ENCODE data around the gene FGL2. TPM values are rescaled to one million over a fixed set of nuclear protein-coding genes. Genes with fewer than 3 reads are reported as not detected.
"Not testable (repeated sequence)": the region's sequence is repeated elsewhere in the genome, so short reads cannot be mapped to it uniquely, and the experiment has no call there.

The FGL2 gene, protein sequence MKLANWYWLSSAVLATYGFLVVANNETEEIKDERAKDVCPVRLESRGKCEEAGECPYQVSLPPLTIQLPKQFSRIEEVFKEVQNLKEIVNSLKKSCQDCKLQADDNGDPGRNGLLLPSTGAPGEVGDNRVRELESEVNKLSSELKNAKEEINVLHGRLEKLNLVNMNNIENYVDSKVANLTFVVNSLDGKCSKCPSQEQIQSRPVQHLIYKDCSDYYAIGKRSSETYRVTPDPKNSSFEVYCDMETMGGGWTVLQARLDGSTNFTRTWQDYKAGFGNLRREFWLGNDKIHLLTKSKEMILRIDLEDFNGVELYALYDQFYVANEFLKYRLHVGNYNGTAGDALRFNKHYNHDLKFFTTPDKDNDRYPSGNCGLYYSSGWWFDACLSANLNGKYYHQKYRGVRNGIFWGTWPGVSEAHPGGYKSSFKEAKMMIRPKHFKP
- 23.7 TPM for polyA plus RNA-seq

DNA sequence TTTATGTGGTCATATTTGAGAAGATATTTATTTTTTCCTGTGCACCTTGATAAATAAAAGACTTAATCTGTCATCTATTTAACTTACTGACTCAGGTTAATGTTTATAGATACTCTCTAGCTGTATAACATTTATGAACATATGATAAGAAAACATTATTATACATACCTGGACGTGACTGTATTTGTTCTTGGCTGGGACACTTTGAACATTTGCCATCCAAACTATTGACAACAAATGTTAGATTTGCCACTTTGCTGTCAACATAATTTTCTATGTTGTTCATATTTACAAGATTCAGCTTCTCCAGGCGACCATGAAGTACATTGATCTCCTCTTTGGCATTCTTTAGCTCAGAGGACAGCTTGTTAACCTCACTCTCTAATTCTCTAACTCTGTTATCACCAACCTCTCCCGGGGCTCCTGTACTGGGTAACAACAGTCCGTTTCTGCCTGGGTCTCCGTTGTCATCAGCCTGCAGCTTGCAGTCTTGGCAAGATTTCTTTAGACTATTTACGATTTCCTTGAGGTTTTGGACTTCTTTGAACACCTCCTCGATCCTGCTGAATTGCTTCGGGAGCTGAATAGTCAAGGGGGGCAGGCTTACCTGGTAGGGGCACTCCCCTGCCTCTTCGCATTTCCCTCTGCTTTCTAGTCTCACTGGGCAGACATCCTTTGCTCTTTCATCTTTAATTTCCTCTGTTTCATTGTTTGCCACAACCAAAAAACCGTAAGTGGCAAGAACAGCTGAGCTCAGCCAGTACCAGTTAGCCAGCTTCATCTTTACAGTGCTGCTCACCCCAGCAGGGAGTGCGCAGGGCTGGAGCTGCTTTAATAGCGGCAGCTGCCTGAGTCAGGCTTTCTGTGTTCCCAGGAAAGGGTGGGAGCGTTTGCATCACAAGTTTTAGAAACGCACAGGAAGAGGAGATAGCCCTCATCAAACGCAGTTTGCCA, at the start of gene FGL2:
Gene FGL2, minus strand, starts transcription at position 807 of the 954 bp plus-strand sequence. Its CDS starts 26 bp downstream, at position 781.
- Mint-ChIP-seq H3K36me3 (no peaks in the 10 kb centered on the region), H3K27ac (peak within 1 kb of the TSS; percentile 47 to 93 (median 91)), H3K9me3 (no peaks in the 10 kb centered on the region), H3K4me3 (peak within 1 kb of the TSS; percentile 79 to 96 (median 89)), H3K4me1 (peaks cover 24 to 39% (median 35%) of the 10 kb centered on the region in 3 donors), H3K27me3 (no peaks in the 10 kb centered on the region)

DNA sequence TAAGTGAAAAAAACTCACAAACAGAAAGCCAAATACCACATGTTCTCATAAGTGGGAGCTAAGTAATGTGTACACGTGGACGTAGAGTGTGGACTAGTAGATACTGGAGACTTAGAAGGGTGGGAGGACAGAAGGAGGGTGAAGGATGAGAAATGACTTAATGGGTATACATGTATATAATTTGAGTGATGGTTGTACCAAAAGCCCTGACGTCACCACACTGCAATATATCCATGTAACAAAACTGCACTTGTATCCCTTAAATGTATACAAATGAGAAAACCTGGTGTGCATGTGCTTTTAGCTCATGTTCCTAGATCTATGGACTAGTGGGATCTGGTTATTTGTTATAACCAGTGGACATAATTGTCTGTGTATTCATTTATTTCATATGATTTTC, 48.5 kb upstream of the FGL2 start:
- Mint-ChIP-seq H3K4me3 (no peak overlapping the region), H3K9me3 (no peaks in the 10 kb centered on the region), H3K4me1 (peaks cover 0 to 2% (median 0%) of the 10 kb centered on the region in 3 donors), H3K27ac (no peak overlapping the region), H3K27me3 (no peaks in the 10 kb centered on the region), H3K36me3 (peaks cover 2% of the 10 kb centered on the region)

DNA sequence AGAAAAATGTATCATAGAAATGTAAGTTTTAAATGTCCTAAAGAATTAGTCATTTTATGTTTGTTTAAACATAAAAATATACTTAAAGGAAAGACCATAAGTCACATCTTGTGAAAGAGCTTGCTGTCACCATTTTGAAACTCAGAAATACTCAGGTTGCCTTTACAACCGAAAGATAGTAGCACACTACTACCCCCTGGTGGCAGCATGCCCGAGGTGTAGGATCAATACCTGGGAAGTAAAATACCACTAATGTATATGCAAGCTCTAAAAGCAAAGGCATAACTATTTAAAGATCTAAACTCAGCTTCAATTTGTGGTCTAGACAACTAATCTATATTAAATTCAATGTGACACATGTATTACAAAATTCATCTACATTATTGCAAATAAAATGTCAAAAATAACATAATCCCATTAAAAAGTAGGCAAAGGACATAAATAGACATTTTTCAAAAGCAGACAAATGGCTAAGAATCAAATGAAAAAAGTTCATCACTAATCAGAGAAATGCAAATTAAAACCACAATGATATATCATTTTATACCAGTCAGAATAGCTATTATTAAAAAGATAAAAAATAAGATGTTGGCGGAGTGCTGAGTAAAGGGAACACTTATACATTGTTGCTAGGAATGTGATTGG, 47.7 kb upstream of the FGL2 start:
- Mint-ChIP-seq H3K36me3 (peaks cover 2% of the 10 kb centered on the region), H3K27ac (no peak overlapping the region), H3K4me1 (no peaks in the 10 kb centered on the region)

DNA sequence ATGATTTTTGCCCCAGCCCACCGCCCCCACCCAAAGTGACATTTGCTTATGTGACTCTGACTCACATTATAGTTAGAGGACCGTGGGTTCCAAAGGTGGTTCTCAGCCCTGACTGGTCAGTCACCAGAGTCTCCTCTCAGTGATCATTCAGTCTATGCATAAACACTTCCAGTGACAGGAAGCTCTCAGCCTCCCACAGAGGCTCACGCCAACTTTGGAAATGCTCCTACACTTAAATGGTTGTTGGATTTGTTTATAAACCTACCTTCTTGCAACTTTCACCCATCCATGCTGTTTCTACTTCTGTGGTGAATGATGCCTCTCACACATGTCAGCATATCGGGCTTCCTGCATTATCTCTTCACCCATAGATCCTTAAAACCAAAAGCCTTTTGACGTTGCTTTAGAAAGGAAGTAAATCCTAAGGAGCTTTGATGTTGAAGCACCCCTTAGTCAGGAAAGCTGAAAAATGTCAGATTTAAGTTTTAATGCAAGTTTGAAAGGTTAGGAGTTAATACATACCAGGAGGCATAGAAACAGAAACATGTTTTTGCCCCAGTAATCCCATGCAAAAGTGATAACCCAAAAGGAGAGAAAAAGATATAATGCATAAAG, 46.5 kb upstream of the FGL2 start:
- peaks cover 5% of the 10 kb centered on the region for H3K36me3 Mint-ChIP-seq
- no peak overlapping the region for H3K4me3 Mint-ChIP-seq
- no peaks in the 10 kb centered on the region for H3K9me3 Mint-ChIP-seq
- H3K27me3 Mint-ChIP-seq, result no peaks in the 10 kb centered on the region
- H3K27ac Mint-ChIP-seq, result peak overlapping the region in 1 of 3 donors; percentile 53
- H3K4me1 Mint-ChIP-seq, result peaks cover 0 to 2% (median 0%) of the 10 kb centered on the region in 3 donors

More for the DNA sequence above, 47.7 kb upstream of the FGL2 start:
- no peaks in the 10 kb centered on the region for H3K27me3 Mint-ChIP-seq
- H3K4me3 Mint-ChIP-seq, result no peak overlapping the region
- H3K9me3 Mint-ChIP-seq, result no peaks in the 10 kb centered on the region

DNA sequence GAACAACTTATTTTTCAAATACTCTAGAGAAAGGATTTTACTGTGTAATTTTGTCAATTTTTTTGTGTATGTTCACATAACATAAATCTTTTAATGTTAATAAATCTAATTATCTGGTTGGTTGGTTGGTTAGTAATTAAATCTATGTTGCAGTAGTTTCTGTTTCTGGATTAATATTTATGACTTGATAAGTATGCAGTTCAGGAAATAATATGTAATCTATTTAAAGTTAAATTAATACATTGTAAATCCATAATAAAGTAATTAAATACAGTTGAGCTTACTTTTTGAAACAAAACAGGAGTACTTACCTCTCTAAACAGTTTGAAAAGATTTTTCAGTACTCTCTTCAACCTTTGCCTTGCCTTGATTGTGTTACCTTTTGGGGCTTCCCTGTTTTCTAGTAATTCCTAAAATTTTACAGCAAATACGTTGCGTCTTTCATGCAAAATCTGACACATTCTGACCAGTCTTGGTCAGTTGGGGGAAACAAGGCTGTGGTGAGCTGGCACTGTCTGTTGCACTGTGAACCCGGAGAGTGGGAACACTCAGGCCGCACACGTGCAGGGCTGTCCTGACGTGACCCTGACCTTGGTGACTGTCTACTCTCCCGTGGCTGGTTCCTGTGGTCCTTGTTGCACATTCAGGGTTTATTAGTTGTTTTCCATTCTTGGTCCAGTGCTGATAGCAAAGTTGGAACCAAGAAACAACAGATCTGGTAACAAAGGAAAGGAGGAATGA, 45.6 kb upstream of the FGL2 start:
- H3K27me3 Mint-ChIP-seq, result no peaks in the 10 kb centered on the region
- no peaks in the 10 kb centered on the region for H3K9me3 Mint-ChIP-seq
- H3K27ac Mint-ChIP-seq, result no peak overlapping the region

DNA sequence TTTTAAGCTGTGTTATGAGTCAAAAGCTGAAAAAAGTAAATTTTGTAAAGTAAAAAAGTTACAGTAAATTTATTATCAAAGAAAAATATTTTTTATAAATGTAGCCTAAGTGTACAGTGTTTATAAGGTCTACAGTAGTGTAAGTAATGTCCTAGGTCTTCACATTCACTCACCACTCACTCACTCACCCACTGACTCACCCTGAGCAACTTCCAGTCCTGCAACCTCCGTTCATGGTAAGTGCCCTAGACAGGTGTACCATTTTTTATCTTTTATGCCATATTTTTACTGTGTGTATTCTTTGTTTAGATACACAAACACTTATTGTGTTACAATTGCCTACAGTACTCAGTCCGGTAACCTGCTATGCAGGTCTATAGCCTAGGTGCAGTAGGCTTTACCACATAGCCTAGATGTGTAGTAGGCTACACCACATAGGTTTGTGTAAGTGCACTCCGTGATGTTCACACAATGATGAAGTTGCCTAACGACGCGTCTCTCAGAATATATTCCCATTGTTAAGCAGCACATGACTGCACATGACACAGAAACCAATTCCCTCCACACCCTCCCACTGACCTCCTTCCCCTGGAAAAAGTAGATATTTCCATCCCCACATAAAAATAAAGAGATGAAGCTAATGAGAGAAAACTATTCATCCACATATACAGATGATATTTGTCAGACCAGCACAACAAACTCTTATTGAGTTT, 44.8 kb upstream of the FGL2 start:
- H3K4me3 Mint-ChIP-seq, result no peak overlapping the region
- peaks cover 7% of the 10 kb centered on the region for H3K36me3 Mint-ChIP-seq
- H3K27ac Mint-ChIP-seq, result no peak overlapping the region
- H3K27me3 Mint-ChIP-seq, result no peaks in the 10 kb centered on the region
- H3K4me1 Mint-ChIP-seq, result peaks cover 0 to 5% (median 3%) of the 10 kb centered on the region in 3 donors
- H3K9me3 Mint-ChIP-seq, result no peaks in the 10 kb centered on the region

More for the DNA sequence above, 45.6 kb upstream of the FGL2 start:
- Mint-ChIP-seq H3K4me1 (peaks cover 0 to 2% (median 0%) of the 10 kb centered on the region in 3 donors), H3K4me3 (no peak overlapping the region), H3K36me3 (peaks cover 5% of the 10 kb centered on the region)

DNA sequence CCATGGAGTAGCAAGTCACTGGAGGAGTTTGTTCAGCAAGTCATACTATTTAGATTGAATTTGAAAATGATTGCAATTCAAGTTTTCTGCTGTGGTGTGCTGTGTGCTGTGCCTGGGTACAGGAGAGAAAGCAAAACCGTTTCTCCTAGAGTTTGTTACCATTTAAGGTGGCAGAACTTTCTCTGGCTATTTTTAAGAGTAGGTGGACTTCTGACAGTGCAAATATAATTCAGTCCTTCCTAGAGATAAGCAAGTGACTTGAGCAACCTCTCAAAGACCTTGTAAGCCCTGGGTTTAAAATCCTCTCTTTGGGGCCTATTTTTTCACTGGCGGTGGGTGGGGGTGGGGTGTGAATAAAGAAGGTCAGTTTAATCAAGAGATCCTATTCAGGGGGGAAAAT, 42.9 kb upstream of the FGL2 start:
- Mint-ChIP-seq H3K9me3 (peaks cover 0 to 3% (median 0%) of the 10 kb centered on the region in 3 donors), H3K36me3 (peaks cover 7% of the 10 kb centered on the region), H3K4me1 (peaks cover 5 to 10% (median 9%) of the 10 kb centered on the region in 3 donors), H3K4me3 (no peak overlapping the region), H3K27ac (no peak overlapping the region), H3K27me3 (peaks cover 2% of the 10 kb centered on the region)

DNA sequence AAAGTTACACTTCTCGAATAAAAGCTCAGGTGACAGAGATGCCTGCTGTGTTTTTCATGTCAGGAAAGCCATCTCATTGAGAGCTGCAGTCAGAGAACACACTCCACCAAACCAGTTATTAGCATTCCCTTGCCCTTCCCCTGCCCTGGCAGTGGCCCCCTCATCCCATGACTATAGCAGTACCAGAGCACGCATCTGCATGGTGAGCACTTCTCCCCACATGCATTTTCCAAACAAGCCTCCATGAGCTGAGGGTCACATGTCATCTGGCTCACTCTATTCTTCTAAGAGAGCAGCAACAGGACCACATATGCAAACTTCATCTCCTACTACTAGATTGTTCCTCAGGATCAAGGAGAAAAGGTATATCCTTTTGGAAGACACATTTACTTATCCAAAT, 42.4 kb upstream of the FGL2 start:
- peaks cover 0 to 3% (median 0%) of the 10 kb centered on the region in 3 donors for H3K9me3 Mint-ChIP-seq
- H3K4me1 Mint-ChIP-seq, result peaks cover 5 to 10% (median 9%) of the 10 kb centered on the region in 3 donors
- peaks cover 2% of the 10 kb centered on the region for H3K27me3 Mint-ChIP-seq
- H3K4me3 Mint-ChIP-seq, result no peak overlapping the region
- H3K36me3 Mint-ChIP-seq, result peaks cover 7% of the 10 kb centered on the region
- H3K27ac Mint-ChIP-seq, result no peak overlapping the region

DNA sequence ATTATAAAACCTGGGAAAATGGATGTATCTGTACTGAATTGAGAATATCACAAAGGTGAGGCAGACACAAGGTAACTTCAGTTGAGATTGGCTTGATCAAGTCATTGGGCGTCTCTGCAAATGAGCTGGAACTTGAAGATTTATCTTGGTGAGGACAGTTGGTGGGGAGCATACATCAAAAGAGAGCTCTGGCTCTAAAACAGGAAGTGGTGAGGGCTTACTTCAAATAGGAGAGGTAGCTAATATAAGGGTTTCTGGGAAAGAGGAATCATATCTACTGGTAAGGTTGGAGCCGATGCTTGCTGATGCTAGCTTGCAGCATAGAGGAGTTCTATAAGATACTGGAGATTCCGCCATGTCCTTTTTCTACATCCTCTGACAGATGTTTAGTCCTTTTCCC, 39.9 kb upstream of the FGL2 start:
- H3K27me3 Mint-ChIP-seq, result peaks cover 2% of the 10 kb centered on the region
- peak overlapping the region in 1 of 3 donors; percentile 21 for H3K27ac Mint-ChIP-seq
- H3K4me1 Mint-ChIP-seq, result peaks cover 8 to 10% (median 9%) of the 10 kb centered on the region in 3 donors
- peaks cover 7% of the 10 kb centered on the region for H3K36me3 Mint-ChIP-seq
- peaks cover 0 to 3% (median 0%) of the 10 kb centered on the region in 3 donors for H3K9me3 Mint-ChIP-seq
- H3K4me3 Mint-ChIP-seq, result peak overlapping the region in 1 of 4 donors; percentile 11

DNA sequence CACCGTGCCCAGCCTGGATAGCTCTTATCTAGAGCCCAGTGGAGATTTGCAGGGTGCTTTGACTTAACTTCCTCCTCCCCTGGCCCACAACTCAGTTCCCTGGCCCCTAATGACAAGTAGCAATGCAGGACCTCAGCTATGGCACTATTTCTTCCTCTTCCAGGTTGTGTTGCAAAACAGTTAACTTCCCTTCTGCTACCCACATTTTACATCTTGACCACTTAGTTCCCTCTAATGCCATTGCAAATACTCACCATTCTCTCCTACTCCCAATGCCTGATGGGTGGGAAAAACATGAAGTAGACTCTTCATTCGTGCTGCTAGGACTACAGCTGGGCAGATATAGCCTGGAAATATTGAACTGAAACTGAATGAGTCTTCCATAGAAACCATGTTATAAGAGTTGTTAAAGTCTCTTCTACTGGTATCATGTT, 39.1 kb upstream of the FGL2 start:
- Mint-ChIP-seq H3K9me3 (peaks cover 0 to 3% (median 0%) of the 10 kb centered on the region in 3 donors), H3K27me3 (peaks cover 2% of the 10 kb centered on the region), H3K4me1 (peaks cover 8 to 10% (median 9%) of the 10 kb centered on the region in 3 donors), H3K36me3 (peaks cover 7% of the 10 kb centered on the region), H3K27ac (no peak overlapping the region), H3K4me3 (no peak overlapping the region)

DNA sequence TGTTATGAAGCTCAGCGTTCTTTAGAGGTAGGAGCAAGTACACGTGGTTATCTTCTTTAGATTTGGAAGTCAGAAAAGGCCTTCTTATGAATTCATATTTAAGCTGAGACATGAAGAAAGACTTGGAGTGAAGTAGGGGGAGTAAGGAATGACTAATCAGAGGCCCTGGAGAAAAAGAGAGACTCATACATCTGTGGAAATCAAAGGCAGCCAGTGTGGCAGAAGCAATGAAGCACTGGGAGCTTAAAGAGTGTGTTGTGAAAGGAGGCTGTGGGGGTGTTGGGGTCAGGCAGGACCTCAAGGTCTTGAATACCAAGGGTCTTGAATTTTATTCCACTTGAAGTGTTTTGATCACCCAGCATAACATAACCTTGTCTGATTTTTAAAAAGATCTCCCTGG, 35.7 kb upstream of the FGL2 start:
- H3K4me1 Mint-ChIP-seq, result peaks cover 8 to 9% (median 8%) of the 10 kb centered on the region in 3 donors
- H3K36me3 Mint-ChIP-seq, result peaks cover 8% of the 10 kb centered on the region
- no peak overlapping the region for H3K27ac Mint-ChIP-seq
- no peak overlapping the region for H3K4me3 Mint-ChIP-seq
- H3K27me3 Mint-ChIP-seq, result peaks cover 2% of the 10 kb centered on the region
- peaks cover 3 to 8% (median 7%) of the 10 kb centered on the region in 3 donors for H3K9me3 Mint-ChIP-seq

DNA sequence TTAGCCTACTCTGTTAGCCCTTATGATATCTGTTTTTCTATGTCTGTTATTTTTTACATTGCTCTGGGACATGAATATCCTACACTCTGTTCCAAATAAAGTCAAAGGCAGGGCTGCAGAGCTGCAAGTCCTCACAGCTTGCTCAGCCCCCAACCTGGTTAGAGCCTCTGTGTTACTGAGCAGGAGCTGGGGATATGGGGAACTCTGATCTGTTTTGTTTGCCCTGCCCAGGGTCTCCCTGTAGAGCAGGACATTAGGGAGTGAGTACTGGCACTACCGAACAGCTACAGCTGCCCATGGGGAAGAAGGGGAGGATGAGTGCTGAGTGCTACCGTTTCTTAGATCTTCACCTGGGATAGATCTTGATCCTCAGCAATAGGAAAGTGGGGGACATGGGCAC, 32.8 kb upstream of the FGL2 start:
- Mint-ChIP-seq H3K27me3 (no peaks in the 10 kb centered on the region), H3K36me3 (peaks cover 15% of the 10 kb centered on the region), H3K4me1 (peaks cover 0 to 3% (median 0%) of the 10 kb centered on the region in 3 donors), H3K27ac (no peak overlapping the region), H3K9me3 (peaks cover 2 to 15% (median 11%) of the 10 kb centered on the region in 3 donors), H3K4me3 (no peak overlapping the region)

DNA sequence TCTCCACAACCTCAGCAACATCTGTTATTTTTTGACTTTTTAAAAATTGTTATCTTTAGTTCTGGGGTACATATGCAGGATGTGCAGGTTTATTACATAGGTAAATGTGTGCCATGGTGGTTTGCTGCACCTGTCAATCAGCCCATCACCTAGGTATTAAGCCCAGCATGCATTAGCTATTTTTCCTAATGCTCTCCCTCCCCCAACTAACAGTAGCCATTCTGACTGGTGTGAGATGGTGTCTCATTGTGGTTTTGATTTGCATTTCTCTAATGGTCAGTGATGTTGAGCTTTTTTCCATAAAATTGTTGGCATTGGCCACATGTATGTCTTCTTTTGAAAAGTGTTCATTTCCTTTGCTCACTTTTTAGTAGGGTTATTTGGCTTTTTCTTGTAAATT, 29.2 kb upstream of the FGL2 start:
- not testable (repeated sequence) for H3K27me3 Mint-ChIP-seq, H3K27ac Mint-ChIP-seq, H3K4me1 Mint-ChIP-seq, H3K4me3 Mint-ChIP-seq
- Mint-ChIP-seq H3K36me3 (peaks cover 18% of the 10 kb centered on the region), H3K9me3 (peaks cover 2 to 15% (median 11%) of the 10 kb centered on the region in 3 donors)

All from IgD-negative memory B cell (primary cell).